Progenitor cell of endocrine pancreas (in vitro differentiated cells): Measurements from ENCODE around the gene JAML. TPM values are rescaled to one million over a fixed set of nuclear protein-coding genes. Genes with fewer than 3 reads are reported as not detected.
"Not testable (repeated sequence)": the region's sequence is repeated elsewhere in the genome, so short reads cannot be mapped to it uniquely, and the experiment has no call there.

Experiments used
- DNase-seq: peaks from one replicate; pipeline ENCODE4 v3.0.0; 2021; ENCODE audit warnings: low spot score; ENCODE audit not compliant: unreplicated experiment
- H3K27ac Mint-ChIP-seq: 2 replicates; pipeline ENCODE4 v1.8.0; 2021; ENCODE audit warnings: mild to moderate bottlenecking, moderate library complexity, mixed read lengths
- H3K27me3 Mint-ChIP-seq: 2 replicates; pipeline ENCODE4 v1.8.0; 2021; ENCODE audit warnings: mixed read lengths
- H3K36me3 Mint-ChIP-seq: 2 replicates; pipeline ENCODE4 v1.8.0; 2022; ENCODE audit warnings: mixed read lengths; ENCODE audit not compliant: insufficient read depth
- H3K4me1 Mint-ChIP-seq: 2 replicates; pipeline ENCODE4 v1.8.0; 2021; ENCODE audit warnings: low read depth, mixed read lengths
- H3K4me3 Mint-ChIP-seq: 2 replicates; pipeline ENCODE4 v1.8.0; 2021; ENCODE audit warnings: low read depth, mild to moderate bottlenecking, moderate library complexity, mixed read lengths
- H3K9me3 Mint-ChIP-seq: 2 replicates; pipeline ENCODE4 v1.8.0; 2021; ENCODE audit warnings: low read depth, mixed read lengths
- total RNA-seq: library from RNA; stranded (reverse); gene quantifications from 2 replicates; pipeline ENCODE4 v1.2.1, GENCODE V29; 2021
- TF ChIP-seq, protein P1 (sequence below): fragments of 200-600 bp; sonication (generic); IDR thresholded peaks from one replicate; pipeline ENCODE4 v1.5.0; 2021; ENCODE audit warnings: antibody characterized with exemption, mild to moderate bottlenecking; ENCODE audit not compliant: unreplicated experiment

JAML gene
- total RNA-seq, 1 donor from 2014 or later, result 0.22 TPM

DNA sequence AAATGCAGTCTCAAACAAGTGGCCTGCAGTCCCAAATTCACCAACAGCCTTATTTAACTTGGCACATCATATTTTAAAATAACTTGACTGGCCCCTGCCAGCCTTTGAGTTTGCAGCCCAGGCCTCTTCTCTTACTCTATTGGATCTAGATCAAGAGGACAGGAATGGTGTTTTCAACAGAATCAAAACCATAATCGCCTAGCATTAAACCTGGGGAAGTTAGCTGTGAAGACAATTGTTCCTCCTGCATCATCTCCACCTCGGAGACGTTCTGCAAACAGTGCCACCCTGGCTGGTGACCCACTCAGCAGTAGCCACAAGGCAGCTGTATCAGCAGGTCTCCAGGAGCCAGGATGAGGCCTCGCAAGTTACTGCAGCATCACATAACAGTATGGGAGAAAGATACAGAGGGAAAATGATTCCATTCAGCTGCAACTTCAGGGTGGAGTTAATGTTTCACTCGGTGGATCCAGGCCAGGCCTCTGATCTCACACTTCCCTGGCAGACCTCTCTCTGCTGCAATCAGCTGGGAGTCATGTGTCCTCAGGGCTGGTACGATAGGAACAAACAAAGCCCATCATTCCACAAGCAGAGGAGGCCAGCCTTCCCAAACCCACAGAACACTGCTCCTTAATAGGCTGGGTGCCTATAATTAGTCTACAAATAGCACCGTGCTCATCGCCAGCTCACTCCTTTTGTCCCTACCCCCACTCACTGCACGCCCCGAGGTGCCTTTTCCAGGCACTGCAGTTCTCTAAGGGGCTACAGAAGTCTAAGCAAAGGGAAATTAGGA, 29.8 kb downstream of the JAML start:
- Mint-ChIP-seq H3K27me3 (no peaks in the 10 kb centered on the region), H3K4me3 (no peak overlapping the region), H3K27ac (peak overlapping the region; percentile 91), H3K36me3 (no peaks in the 10 kb centered on the region), H3K4me1 (peaks cover 25% of the 10 kb centered on the region), H3K9me3 (peaks cover 3% of the 10 kb centered on the region)
- peak; percentile 31 for DNase-seq
- TF ChIP-seq, protein P1, sequence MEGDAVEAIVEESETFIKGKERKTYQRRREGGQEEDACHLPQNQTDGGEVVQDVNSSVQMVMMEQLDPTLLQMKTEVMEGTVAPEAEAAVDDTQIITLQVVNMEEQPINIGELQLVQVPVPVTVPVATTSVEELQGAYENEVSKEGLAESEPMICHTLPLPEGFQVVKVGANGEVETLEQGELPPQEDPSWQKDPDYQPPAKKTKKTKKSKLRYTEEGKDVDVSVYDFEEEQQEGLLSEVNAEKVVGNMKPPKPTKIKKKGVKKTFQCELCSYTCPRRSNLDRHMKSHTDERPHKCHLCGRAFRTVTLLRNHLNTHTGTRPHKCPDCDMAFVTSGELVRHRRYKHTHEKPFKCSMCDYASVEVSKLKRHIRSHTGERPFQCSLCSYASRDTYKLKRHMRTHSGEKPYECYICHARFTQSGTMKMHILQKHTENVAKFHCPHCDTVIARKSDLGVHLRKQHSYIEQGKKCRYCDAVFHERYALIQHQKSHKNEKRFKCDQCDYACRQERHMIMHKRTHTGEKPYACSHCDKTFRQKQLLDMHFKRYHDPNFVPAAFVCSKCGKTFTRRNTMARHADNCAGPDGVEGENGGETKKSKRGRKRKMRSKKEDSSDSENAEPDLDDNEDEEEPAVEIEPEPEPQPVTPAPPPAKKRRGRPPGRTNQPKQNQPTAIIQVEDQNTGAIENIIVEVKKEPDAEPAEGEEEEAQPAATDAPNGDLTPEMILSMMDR, result no peak

DNA sequence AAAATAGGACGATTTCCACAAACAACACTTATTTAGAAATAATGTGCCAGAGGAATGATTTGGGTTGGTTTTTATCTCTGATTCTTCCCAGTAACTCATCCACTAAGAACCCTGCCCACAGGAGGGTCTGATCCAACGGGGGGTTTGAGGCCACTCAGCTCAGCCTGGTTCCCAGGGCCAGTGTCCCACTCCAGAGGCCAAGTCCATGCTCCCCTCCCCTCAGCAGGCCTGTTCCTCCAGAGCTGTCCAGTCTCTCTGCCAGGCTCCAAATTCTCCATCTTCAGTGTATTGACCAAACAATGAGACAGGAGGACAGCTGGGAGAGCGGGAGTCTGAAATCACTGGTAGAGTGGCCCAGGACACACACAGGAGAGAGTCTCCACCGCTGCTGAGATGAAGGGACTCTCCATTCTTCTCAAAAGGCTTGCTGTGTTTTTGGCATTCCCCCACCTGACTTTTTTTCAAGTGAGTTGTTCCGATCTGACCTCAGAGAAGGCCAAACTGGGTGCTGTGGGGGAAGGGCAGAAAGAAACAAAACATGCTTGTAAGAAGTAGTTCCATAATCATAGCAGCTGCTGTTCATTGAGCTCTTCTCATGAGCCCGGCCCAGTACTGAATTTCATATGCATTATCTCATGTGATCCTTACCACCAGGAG, 30.8 kb downstream of the JAML start:
- DNase-seq, result no peak
- Mint-ChIP-seq H3K27ac (peak overlapping the region; percentile 89), H3K36me3 (no peaks in the 10 kb centered on the region), H3K9me3 (peaks cover 7% of the 10 kb centered on the region), H3K4me1 (peaks cover 25% of the 10 kb centered on the region), H3K4me3 (no peak overlapping the region), H3K27me3 (no peaks in the 10 kb centered on the region)
- TF ChIP-seq, protein P1, result no peak

DNA sequence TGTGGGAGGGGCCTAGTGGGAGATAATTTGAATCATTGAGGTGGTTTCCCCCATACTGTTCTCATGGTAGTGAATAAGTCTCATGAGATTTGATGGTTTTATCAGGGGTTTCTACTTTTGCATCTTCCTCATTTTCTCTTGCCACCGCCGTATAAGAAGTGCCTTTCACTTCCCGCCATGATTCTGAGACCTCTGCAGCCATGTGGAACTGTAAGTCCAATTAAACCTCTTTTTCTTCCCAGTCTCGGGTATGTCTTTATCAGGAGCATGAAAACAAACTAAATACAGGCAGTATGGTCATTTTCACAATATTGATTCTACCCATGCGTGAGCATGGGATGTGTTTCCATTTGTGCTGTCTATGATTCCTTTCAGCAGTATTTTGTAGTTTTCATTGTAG, 32.0 kb downstream of the JAML start:
- H3K27me3 Mint-ChIP-seq, DNase-seq, H3K4me3 Mint-ChIP-seq, H3K36me3 Mint-ChIP-seq, H3K27ac Mint-ChIP-seq, H3K9me3 Mint-ChIP-seq: not testable (repeated sequence)
- H3K4me1 Mint-ChIP-seq, result peaks cover 21% of the 10 kb centered on the region

DNA sequence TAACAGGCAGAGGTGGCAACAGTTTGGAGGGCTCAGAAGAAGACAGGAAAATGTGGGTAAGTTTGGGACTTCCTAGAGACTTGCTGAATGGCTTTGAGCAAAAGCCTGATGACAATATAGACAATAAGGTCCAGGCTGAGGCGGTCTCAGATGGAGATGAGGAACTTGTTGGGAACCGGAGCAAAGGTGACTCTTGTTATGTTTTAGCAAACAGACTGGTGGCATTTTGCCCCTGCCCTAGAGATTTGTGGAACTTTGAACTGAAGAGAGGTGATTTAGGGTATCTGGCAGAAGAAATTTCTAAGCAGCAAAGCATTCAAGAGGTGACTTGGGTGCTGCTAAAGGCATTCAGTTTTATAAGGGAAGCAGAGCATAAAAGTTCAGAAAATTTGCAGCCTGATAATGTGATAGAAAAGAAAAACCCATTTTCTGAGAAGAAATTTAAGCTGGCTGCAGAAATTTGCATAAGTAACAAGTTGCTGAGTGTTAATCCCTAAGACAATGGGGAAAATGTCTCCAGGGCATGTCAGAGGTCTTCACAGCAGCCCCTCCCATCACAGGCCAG, 33.8 kb downstream of the JAML start:
- H3K36me3 Mint-ChIP-seq, DNase-seq, H3K4me3 Mint-ChIP-seq, H3K9me3 Mint-ChIP-seq, H3K27me3 Mint-ChIP-seq, H3K27ac Mint-ChIP-seq: not testable (repeated sequence)
- peaks cover 20% of the 10 kb centered on the region for H3K4me1 Mint-ChIP-seq

DNA sequence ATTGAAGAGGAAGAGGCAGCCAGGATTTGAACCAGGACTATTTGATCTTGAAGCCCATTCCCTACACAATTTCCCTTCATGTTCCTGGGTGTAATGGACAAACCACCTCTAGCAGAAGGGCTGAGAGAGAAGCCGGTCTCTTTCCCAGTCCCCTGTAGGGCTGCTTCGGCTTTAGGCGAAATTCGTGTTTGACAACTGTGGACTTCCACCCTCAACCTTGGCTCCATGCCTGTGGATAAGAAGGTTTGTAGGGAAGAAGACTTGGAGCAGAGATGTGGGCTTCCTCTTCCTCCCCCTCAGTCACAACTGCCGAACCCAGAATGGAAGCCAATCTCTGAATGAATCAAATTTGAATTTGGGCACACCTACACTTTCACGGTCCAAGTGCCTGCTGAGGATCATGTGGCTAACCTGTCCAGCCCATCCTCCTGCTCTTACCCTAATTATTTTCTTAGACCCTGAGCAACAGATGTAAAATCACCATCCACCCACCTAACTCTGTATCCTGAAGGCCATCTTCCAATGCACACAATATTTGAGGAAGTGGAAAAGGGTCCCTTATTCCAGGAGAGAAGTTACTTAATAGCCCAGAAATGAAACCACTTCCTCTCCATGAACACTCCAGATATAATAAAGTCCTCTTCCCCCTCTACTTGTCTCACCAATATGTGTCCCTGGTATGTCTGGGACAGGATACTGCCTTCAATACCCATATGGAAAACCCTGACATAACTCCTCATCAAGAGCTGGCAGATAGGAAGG, 38.3 kb downstream of the JAML start:
- TF ChIP-seq, protein P1, result no peak
- no peak overlapping the region for H3K27ac Mint-ChIP-seq
- H3K27me3 Mint-ChIP-seq, result peaks cover 19% of the 10 kb centered on the region
- peaks cover 4% of the 10 kb centered on the region for H3K9me3 Mint-ChIP-seq
- DNase-seq, result no peak
- H3K4me3 Mint-ChIP-seq, result no peak overlapping the region
- no peaks in the 10 kb centered on the region for H3K36me3 Mint-ChIP-seq
- no peaks in the 10 kb centered on the region for H3K4me1 Mint-ChIP-seq
